IMR-90 (cell line): ENCODE results near the gene FLT3LG. TPM values are rescaled to one million over a fixed set of nuclear protein-coding genes. Genes with fewer than 3 reads are reported as not detected.

ENCODE experiments used
- ATAC-seq: fragments of 200-7000 bp; cut with Tn5 transposase; 2 replicates; pipeline ENCODE4 v1.9.1; 2020; ENCODE audit warnings: low read depth, mild to moderate bottlenecking, moderate library complexity
- BruUV-seq: library from RNA; stranded (reverse); fragments of 400-500 nt; replicated peaks from 2 replicates; lab custom pipeline; 2021; lab: Mats Ljungman, UMichigan
- CTCF ChIA-PET: fragments of 300-600 bp; formaldehyde crosslinking; extraction: SDS; loops from one replicate; lab custom pipeline; 2021; ENCODE audit warnings: antibody characterized with exemption; lab: Yijun Ruan, JAX
- POLR2A ChIA-PET: fragments of 300-600 bp; sonication (Branson Sonifier 250); formaldehyde crosslinking; loops from one replicate; lab custom pipeline; 2022; ENCODE audit warnings: antibody characterized with exemption; ENCODE audit not compliant: unreplicated experiment; lab: Charles Lee
- DNase-seq: peaks from one replicate; pipeline ENCODE4 v3.0.0; 2013
- H2AFZ ChIP-seq: replicated peaks from 2 replicates; pipeline ENCODE3; 2013; ENCODE audit warnings: low read length, mild to moderate bottlenecking; ENCODE audit not compliant: poor library complexity
- H2AK5ac ChIP-seq: 2 replicates; pipeline ENCODE4 v1.6.1; 2013; ENCODE audit warnings: low read depth, low read length, inconsistent platforms
- H2AK9ac ChIP-seq: replicated peaks from 2 replicates; pipeline ENCODE3; 2013; ENCODE audit warnings: mild to moderate bottlenecking, low read depth, low read length, moderate library complexity; ENCODE audit not compliant: poor library complexity
- H2BK120ac ChIP-seq: 2 replicates; pipeline ENCODE4 v1.6.1; 2013; ENCODE audit warnings: low read depth, low read length, inconsistent platforms
- H2BK15ac ChIP-seq: 3 replicates; pipeline ENCODE4 v1.6.1; 2013; ENCODE audit warnings: low read depth, low read length, inconsistent platforms
- H2BK20ac ChIP-seq: 2 replicates; pipeline ENCODE4 v1.6.1; 2013; ENCODE audit warnings: low read depth, mild to moderate bottlenecking, inconsistent platforms, low read length, moderate library complexity
- H2BK5ac ChIP-seq: 2 replicates; pipeline ENCODE4 v1.6.1; 2013; ENCODE audit warnings: mild to moderate bottlenecking, low read depth, low read length, inconsistent platforms; ENCODE audit not compliant: poor library complexity, severe bottlenecking
- H3K14ac ChIP-seq: replicated peaks from 2 replicates; pipeline ENCODE4 v1.6.1; 2013; ENCODE audit warnings: low read depth, low read length, inconsistent platforms
- H3K18ac ChIP-seq: 2 replicates; pipeline ENCODE4 v1.6.1; 2013; ENCODE audit warnings: low read depth, low read length, control low read depth
- H3K23ac ChIP-seq: 2 replicates; pipeline ENCODE4 v1.6.1; 2013; ENCODE audit warnings: low read depth, low read length, inconsistent platforms
- H3K27ac ChIP-seq: 2 replicates; pipeline ENCODE4 v1.5.1; 2013; ENCODE audit warnings: mild to moderate bottlenecking, control low read depth, low read length; ENCODE audit not compliant: insufficient read depth
- H3K27me3 ChIP-seq: 2 replicates; pipeline ENCODE4 v1.6.1; 2013; ENCODE audit warnings: low read length; ENCODE audit not compliant: control insufficient read depth, insufficient read depth
- H3K36me3 ChIP-seq: 2 replicates; pipeline ENCODE4 v1.6.1; 2013; ENCODE audit warnings: low read length, mixed read lengths; ENCODE audit not compliant: control insufficient read depth, insufficient read depth
- H3K4ac ChIP-seq: 2 replicates; pipeline ENCODE4 v1.6.1; 2013; ENCODE audit warnings: low read depth, low read length, inconsistent platforms
- H3K4me1 ChIP-seq: 2 replicates; pipeline ENCODE4 v1.6.1; 2013; ENCODE audit warnings: low read length, mixed read lengths; ENCODE audit not compliant: control insufficient read depth, insufficient read depth
- H3K4me2 ChIP-seq: 2 replicates; pipeline ENCODE4 v1.6.1; 2013; ENCODE audit warnings: low read depth, mild to moderate bottlenecking, control low read depth, low read length, moderate library complexity
- H3K4me3 ChIP-seq: 2 replicates; pipeline ENCODE4 v1.5.1; 2013; ENCODE audit warnings: low read depth, mild to moderate bottlenecking, control low read depth, low read length, moderate library complexity; ENCODE audit not compliant: insufficient read depth
- H3K56ac ChIP-seq: 2 replicates; pipeline ENCODE4 v1.6.1; 2013; ENCODE audit warnings: low read length, inconsistent platforms; ENCODE audit not compliant: insufficient read depth; ENCODE audit errors: extremely low read depth
- H3K79me1 ChIP-seq, 2 experiments: 2 replicates each; pipeline ENCODE4 v1.6.1; 2013; ENCODE audit warnings: low read length in 2 of 2, inconsistent platforms in 1 of 2, low read depth in 1 of 2
- H3K9ac ChIP-seq: 2 replicates; pipeline ENCODE4 v1.6.1; 2013; ENCODE audit warnings: low read depth, low read length, control low read depth
- H3K9me1 ChIP-seq: 2 replicates; pipeline ENCODE4 v1.6.1; 2013; ENCODE audit warnings: low read length, inconsistent platforms; ENCODE audit not compliant: insufficient read depth
- H3K9me3 ChIP-seq: 2 replicates; pipeline ENCODE4 v1.6.1; 2013; ENCODE audit warnings: low read length; ENCODE audit not compliant: control insufficient read depth, insufficient read depth
- H4K20me1 ChIP-seq: 2 replicates; pipeline ENCODE4 v1.6.1; 2013; ENCODE audit warnings: low read length, inconsistent platforms; ENCODE audit not compliant: insufficient read depth
- H4K5ac ChIP-seq: 2 replicates; pipeline ENCODE4 v1.6.1; 2013; ENCODE audit warnings: mild to moderate bottlenecking, low read depth, low read length, control low read depth
- H4K8ac ChIP-seq, 2 experiments: 2 replicates each; pipeline ENCODE4 v1.6.1; 2013; ENCODE audit warnings: low read depth in 2 of 2, low read length in 2 of 2, control low read depth in 1 of 2, inconsistent platforms in 1 of 2
- H4K91ac ChIP-seq: 2 replicates; pipeline ENCODE4 v1.6.1; 2013; ENCODE audit warnings: low read depth, low read length, inconsistent platforms; ENCODE audit not compliant: insufficient read depth
- CHD1 ChIP-seq: IDR thresholded peaks from 2 replicates; pipeline ENCODE4 v1.6.1; 2012; ENCODE audit warnings: low read depth, low read length, improper control_type of control experiment
- CTCF ChIP-seq: conservative IDR thresholded peaks from 2 replicates; pipeline ENCODE4 v1.5.1; 2012; ENCODE audit warnings: mild to moderate bottlenecking, low read depth, low read length, improper control_type of control experiment
- ELK1 ChIP-seq: fragments of 150-350 bp; IDR thresholded peaks from 2 replicates; pipeline ENCODE4 v1.6.1; 2016; ENCODE audit warnings: low read depth, mild to moderate bottlenecking, low read length, moderate library complexity, borderline replicate concordance
- MAFK ChIP-seq: IDR thresholded peaks from 2 replicates; pipeline ENCODE4 v1.6.1; 2012; ENCODE audit warnings: low read depth, low read length, improper control_type of control experiment
- MXI1 ChIP-seq: IDR thresholded peaks from 2 replicates; pipeline ENCODE4 v1.6.1; 2012; ENCODE audit warnings: low read depth, mild to moderate bottlenecking, low read length, moderate library complexity, borderline replicate concordance
- POLR2A ChIP-seq: IDR thresholded peaks from 2 replicates; pipeline ENCODE4 v1.6.1; 2012; ENCODE audit warnings: mild to moderate bottlenecking, low read depth, low read length
- WGBS, 2 experiments: methylation state at CpG; one replicate each; pipeline versions ENCODE4 v1.1.5 to v1.1.7; 2013; ENCODE audit warnings: missing lambda C conversion rate in 2 of 2; ENCODE audit not compliant: insufficient read length in 1 of 2; ENCODE audit errors: extremely low coverage in 2 of 2; 5-methylcytosine and 5-hydroxymethylcytosine counted together
- dilution Hi-C: fragments of 300-500 bp; cut with HindIII; formaldehyde crosslinking; loops from one replicate; pipeline ENCODE4 v1.14.3; 2018; ENCODE audit warnings: low sequenced_read_pairs; ENCODE audit not compliant: unreplicated experiment
- in situ Hi-C: fragments of 300-500 bp; cut with MboI; formaldehyde crosslinking; loops from 3 replicates; pipeline ENCODE4 v1.14.3; 2019; ENCODE audit warnings: low sequenced_read_pairs, inconsistent platforms, mixed read lengths
- intact Hi-C: fragments of 100-400 bp; cut with micrococcal nuclease; formaldehyde crosslinking; loops from 2 replicates; pipeline ENCODE4 v1.10.0; 2022
- polyA plus RNA-seq, 3 experiments: library from polyadenylated mRNA; depleted of rRNA; stranded (reverse); fragments of >200 nt; gene quantifications; 2 replicates each; pipeline ENCODE4 v1.2.3, GENCODE V29; 2012; ENCODE audit warnings: low replicate concordance in 1 of 3
- total RNA-seq: library from RNA; depleted of rRNA; stranded (reverse); fragments of >200 nt; gene quantifications from 2 replicates; pipeline ENCODE4 v1.2.3, GENCODE V29; 2012

The FLT3LG gene
- total and polyA plus RNA-seq, 2 of the 4 experiments (the other 2 are of a cell fraction): 0.90 to 8.3 TPM

GRCh38 chr19:49491804-49492572, 18.0 kb downstream of the FLT3LG start (continued):
- no peak for TF ChIP-seq MXI1
- TF ChIP-seq POLR2A: no peak

- dilution Hi-C loops: no loop called here
- POLR2A ChIA-PET: no interaction called here
These were observed 18.8 kb downstream of the FLT3LG start for GRCh38 chr19:49492573-49493405.

More at GRCh38 chr19:49492573-49493405, 18.8 kb downstream of the FLT3LG start:
- H2AFZ ChIP-seq: no peak overlapping the region
- no peak overlapping the region for H3K18ac ChIP-seq
- no peak overlapping the region for H3K4me2 ChIP-seq
- no peak overlapping the region for H2BK5ac ChIP-seq
- in situ Hi-C loops: loop anchor here (10.0 kb wide), 1 partner anchor 172 kb away; the partner anchor contains the start of genes BCL2L12 and IRF3
- ATAC-seq (no peak), DNase-seq (peak; percentile 27)
- peaks cover 5% of the 10 kb centered on the region for H3K9me1 ChIP-seq
- 91% methylated on average over 5 of the region's 12 CpGs; no CpG with 5 or more reads in 1 of the 2 experiments for WGBS, 2 experiments
- no peak overlapping the region for H2AK9ac ChIP-seq
- TF ChIP-seq MAFK (no peak), ELK1 (no peak), CTCF (no peak), POLR2A (peak; percentile 77), CHD1 (no peak)
- H4K5ac ChIP-seq: no peak overlapping the region
- H3K9me3 ChIP-seq: no peaks in the 10 kb centered on the region
- H3K27ac ChIP-seq: no peak overlapping the region
- CTCF ChIA-PET: no interaction called here
- H4K8ac ChIP-seq: peak overlapping the region; percentile 16 to 26; a peak in 2 of 4 replicates
- H3K56ac ChIP-seq: no peak overlapping the region
- no peak overlapping the region for H3K4ac ChIP-seq
- no peak overlapping the region for H3K9ac ChIP-seq
- H4K91ac ChIP-seq: no peak overlapping the region
- no peak overlapping the region for H2BK120ac ChIP-seq
- peaks cover 21 to 49% of the 10 kb centered on the region in 2 experiments for H3K79me1 ChIP-seq
- BruUV-seq: no TSS peak
- H2BK15ac ChIP-seq: no peak overlapping the region
- intact Hi-C loops: no loop called here
- no peak overlapping the region for H3K4me3 ChIP-seq
- H3K14ac ChIP-seq: no peak overlapping the region
- peaks cover 58% of the 10 kb centered on the region for H4K20me1 ChIP-seq
- H3K27me3 ChIP-seq: no peaks in the 10 kb centered on the region
- no peak overlapping the region for H2BK20ac ChIP-seq
- no peak overlapping the region for H3K23ac ChIP-seq
- H3K36me3 ChIP-seq: peaks cover 53% of the 10 kb centered on the region
- H2AK5ac ChIP-seq: no peak overlapping the region
- peaks cover 12% of the 10 kb centered on the region for H3K4me1 ChIP-seq
